Endothelial cell of umbilical vein (primary cell): ENCODE data around the gene KRT71. TPM values are rescaled to one million over a fixed set of nuclear protein-coding genes. Genes with fewer than 3 reads are reported as not detected.

ENCODE experiments used
- BruUV-seq: library from RNA; stranded (reverse); fragments of 400-500 nt; replicated peaks from 2 replicates; lab custom pipeline; 2021; lab: Mats Ljungman, UMichigan
- CTCF ChIA-PET: fragments of 300-600, 350-600 bp; sonication (Branson Sonifier 250); formaldehyde crosslinking; loops from one replicate; lab custom pipeline; 2021; ENCODE audit warnings: antibody characterized with exemption, inconsistent platforms; lab: Charles Lee
- POLR2A ChIA-PET: fragments of 300-600, 350-600 bp; sonication (Branson Sonifier 250); formaldehyde crosslinking; loops from one replicate; lab custom pipeline; 2021; ENCODE audit warnings: antibody characterized with exemption, inconsistent platforms; lab: Charles Lee
- DNase-seq: peaks from one replicate; pipeline ENCODE4 v3.0.0-alpha.2; 2011; ENCODE audit warnings: low read depth, low spot score
- FAIRE-seq: peaks from 2 replicates; lab custom pipeline; 2011; peaks lifted over from hg19 to GRCh38; lab: Jason Lieb, UNC
- H2AFZ ChIP-seq: 2 replicates; pipeline ENCODE4 v1.6.0; 2012; ENCODE audit warnings: low read depth, low read length, control low read depth, inconsistent platforms
- H3K27ac ChIP-seq: 2 replicates; pipeline ENCODE4 v1.5.1; 2011; ENCODE audit warnings: low read depth, mild to moderate bottlenecking, control low read depth, low read length, moderate library complexity; ENCODE audit not compliant: insufficient read depth
- H3K27me3 ChIP-seq, 2 experiments: 2 replicates each; pipeline versions ENCODE4 v1.6.0 to v1.6.1; 2011; ENCODE audit warnings: low read length in 2 of 2, mixed read lengths in 1 of 2; ENCODE audit not compliant: control insufficient read depth in 2 of 2, insufficient read depth in 2 of 2
- H3K36me3 ChIP-seq, 2 experiments: 2 replicates in 1 of 2; 3 replicates in 1 of 2; pipeline ENCODE4 v1.5.1; 2011; ENCODE audit warnings: low read length in 2 of 2, mild to moderate bottlenecking in 1 of 2, moderate library complexity in 1 of 2; ENCODE audit not compliant: control insufficient read depth in 2 of 2, insufficient read depth in 2 of 2; ENCODE audit errors: extremely low read depth in 1 of 2
- H3K4me1 ChIP-seq: 3 replicates; pipeline ENCODE4 v1.5.1; 2011; ENCODE audit warnings: mild to moderate bottlenecking, low read length; ENCODE audit not compliant: control insufficient read depth, insufficient read depth; ENCODE audit errors: extremely low read depth
- H3K4me2 ChIP-seq: 2 replicates; pipeline ENCODE4 v1.6.1; 2011; ENCODE audit warnings: low read length, control low read depth, mixed read lengths; ENCODE audit not compliant: insufficient read depth
- H3K4me3 ChIP-seq, 3 experiments: fragments of 200-600 bp in 1 of 3; sonication (generic), shearing (Covaris generic) in 1 of 3; replicated peaks in 1 of 3; 2 replicates each; pipeline ENCODE4 v1.5.1; 2011 to 2016; ENCODE audit warnings: control low read depth in 3 of 3, low read length in 3 of 3, mild to moderate bottlenecking in 2 of 3, inconsistent platforms in 1 of 3, low read depth in 1 of 3, moderate library complexity in 1 of 3; ENCODE audit not compliant: insufficient read depth in 1 of 3
- H3K79me2 ChIP-seq: 2 replicates; pipeline ENCODE4 v1.6.0; 2012; ENCODE audit warnings: low read length, inconsistent platforms; ENCODE audit not compliant: control insufficient read depth, insufficient read depth
- H3K9ac ChIP-seq: replicated peaks from 2 replicates; pipeline ENCODE3; 2011; ENCODE audit warnings: low read length, control low read depth; ENCODE audit not compliant: insufficient read depth; ENCODE audit errors: extremely low read depth
- H3K9me1 ChIP-seq: replicated peaks from 3 replicates; pipeline ENCODE4 v1.6.0; 2011; ENCODE audit warnings: mild to moderate bottlenecking, low read length; ENCODE audit not compliant: control insufficient read depth, insufficient read depth; ENCODE audit errors: extremely low read depth
- H3K9me3 ChIP-seq: replicated peaks from 2 replicates; pipeline ENCODE4 v1.5.1; 2012; ENCODE audit warnings: low read length, inconsistent platforms; ENCODE audit not compliant: control insufficient read depth, insufficient read depth
- H4K20me1 ChIP-seq: replicated peaks from 2 replicates; pipeline ENCODE3; 2011; ENCODE audit warnings: mild to moderate bottlenecking, low read length; ENCODE audit not compliant: control insufficient read depth, insufficient read depth; ENCODE audit errors: extremely low read depth
- EZH2 ChIP-seq: IDR thresholded peaks from 2 replicates; pipeline ENCODE4 v1.6.1; 2012; ENCODE audit warnings: borderline replicate concordance, low read depth, mild to moderate bottlenecking, moderate library complexity, low read length, inconsistent platforms; ENCODE audit not compliant: severe bottlenecking
- FOS ChIP-seq: IDR thresholded peaks from 2 replicates; pipeline ENCODE4 v1.6.1; 2011; ENCODE audit warnings: mild to moderate bottlenecking, low read length, moderate library complexity, borderline replicate concordance; ENCODE audit not compliant: insufficient read depth
- GATA2 ChIP-seq: IDR thresholded peaks from 2 replicates; pipeline ENCODE4 v1.7.0; 2011; ENCODE audit warnings: low read depth, mild to moderate bottlenecking, moderate library complexity, mixed read lengths, low read length; ENCODE audit not compliant: insufficient read length, insufficient read depth
- JUN ChIP-seq: IDR thresholded peaks from 2 replicates; pipeline ENCODE4 v1.6.1; 2011; ENCODE audit warnings: borderline replicate concordance, low read depth; ENCODE audit not compliant: insufficient read length, insufficient read depth
- MYC ChIP-seq: IDR thresholded peaks from one replicate; pipeline ENCODE4 v1.6.1; 2011; ENCODE audit warnings: mild to moderate bottlenecking, low read depth, low read length
- POLR2A ChIP-seq: IDR thresholded peaks from 2 replicates; pipeline ENCODE4 v1.6.1; 2012; ENCODE audit warnings: low read depth, mild to moderate bottlenecking, control low read depth, low read length
- POLR2AphosphoS5 ChIP-seq: IDR thresholded peaks from 2 replicates; pipeline ENCODE4 v1.6.1; 2012; ENCODE audit warnings: low read depth, mild to moderate bottlenecking, control low read depth, low read length, moderate library complexity; ENCODE audit not compliant: insufficient read depth
- dilution Hi-C: fragments of 300-500 bp; cut with MboI; formaldehyde crosslinking; loops from one replicate; pipeline ENCODE4 v1.15.0; 2019; ENCODE audit warnings: low sequenced_read_pairs; ENCODE audit not compliant: extremely low pct_ligation_motif_present
- intact Hi-C: fragments of 100-400 bp; cut with micrococcal nuclease; formaldehyde crosslinking; loops from one replicate; pipeline ENCODE4 v1.10.0; 2022
- polyA plus RNA-seq, 4 experiments: library from polyadenylated mRNA; depleted of rRNA in 3 of 4; stranded (reverse) in 3 of 4; unstranded in 1 of 4; fragments of >200 nt; gene quantifications; 2 replicates each; pipeline versions ENCODE4 v1.2.1 to v1.2.3, GENCODE V29; 2011 to 2012; ENCODE audit warnings: missing spikeins in 1 of 4
- total RNA-seq: library from RNA; stranded (reverse); gene quantifications from 2 replicates; pipeline ENCODE4 v1.2.3, GENCODE V29; 2021
- TF ChIP-seq, protein P1 (sequence below): IDR thresholded peaks from 2 replicates; pipeline ENCODE4 v1.6.1; 2011; ENCODE audit not compliant: insufficient read depth, insufficient read length
- TF ChIP-seq, protein P2 (sequence below), 2 donors: IDR thresholded peaks; 1 replicate in 1 of 2; 2 replicates in 1 of 2; pipeline ENCODE4 v1.5.1; 2011; ENCODE audit warnings: low read length in 2 of 2, mild to moderate bottlenecking in 2 of 2, moderate library complexity in 2 of 2, control low read depth in 1 of 2, inconsistent platforms in 1 of 2, low read depth in 1 of 2; ENCODE audit not compliant: insufficient read depth in 1 of 2; ENCODE audit errors: extremely low read depth in 1 of 2

Gene KRT71
- total and polyA plus RNA-seq, 2 donors (not counting 3 experiments of a cell fraction or from before 2014, with no cell fraction given) = not detected

DNA sequence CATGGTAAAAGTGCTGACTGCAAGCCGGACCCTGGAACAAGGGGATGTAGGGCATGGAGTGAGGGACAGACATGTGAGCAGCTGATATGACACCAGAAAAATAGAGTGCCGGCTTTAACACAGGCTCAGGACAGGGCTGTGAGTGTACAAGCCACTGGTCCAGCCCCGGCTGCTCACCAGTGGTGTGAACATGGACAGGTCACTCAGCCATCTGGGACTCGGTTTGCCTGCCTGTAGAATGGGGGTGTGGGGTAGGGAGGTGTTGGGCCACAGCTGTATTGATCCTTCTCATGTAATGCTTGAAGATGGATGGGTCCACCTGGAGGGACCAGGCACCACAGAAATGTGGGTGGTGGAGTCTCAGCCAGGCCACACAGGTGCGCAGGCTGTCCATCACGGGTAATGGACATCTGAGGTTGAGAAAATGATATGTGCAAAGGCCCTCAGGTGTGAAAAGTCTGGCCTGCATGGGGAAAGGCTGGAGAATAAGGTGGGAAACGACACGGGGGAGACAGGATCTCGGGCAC, 31.3 kb upstream of the KRT71 start:
- ChIA-PET POLR2A (no interaction called here), CTCF (interaction anchor here (0.8 to 12.3 kb wide), 8 partner anchors 10 to 429 kb away, joined by 3 to 135 read pairs (median 6); no protein-coding TSS in a partner anchor)
- BruUV-seq = no TSS peak
- Histone ChIP-seq H3K36me3 (no peaks in the 10 kb centered on the region), H2AFZ (no peak overlapping the region), H3K9ac (no peak overlapping the region), H3K27me3 (peaks cover 0 to 2% of the 10 kb centered on the region in 2 experiments), H3K4me2 (no peak overlapping the region), H3K79me2 (no peaks in the 10 kb centered on the region), H4K20me1 (no peaks in the 10 kb centered on the region), H3K27ac (no peak overlapping the region), H3K9me1 (no peaks in the 10 kb centered on the region), H3K4me3 (no peak overlapping the region), H3K4me1 (no peaks in the 10 kb centered on the region), H3K9me3 (no peaks in the 10 kb centered on the region)
- dilution Hi-C loops = no loop called here
- FAIRE-seq = no peak
- intact Hi-C loops = no loop called here
- no peak for DNase-seq
- TF ChIP-seq MYC (no peak), GATA2 (no peak), EZH2 (no peak), JUN (no peak), POLR2AphosphoS5 (no peak), FOS (no peak), POLR2A (no peak)
- TF ChIP-seq, protein P1, sequence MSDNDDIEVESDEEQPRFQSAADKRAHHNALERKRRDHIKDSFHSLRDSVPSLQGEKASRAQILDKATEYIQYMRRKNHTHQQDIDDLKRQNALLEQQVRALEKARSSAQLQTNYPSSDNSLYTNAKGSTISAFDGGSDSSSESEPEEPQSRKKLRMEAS = no peak
- TF ChIP-seq, protein P2, sequence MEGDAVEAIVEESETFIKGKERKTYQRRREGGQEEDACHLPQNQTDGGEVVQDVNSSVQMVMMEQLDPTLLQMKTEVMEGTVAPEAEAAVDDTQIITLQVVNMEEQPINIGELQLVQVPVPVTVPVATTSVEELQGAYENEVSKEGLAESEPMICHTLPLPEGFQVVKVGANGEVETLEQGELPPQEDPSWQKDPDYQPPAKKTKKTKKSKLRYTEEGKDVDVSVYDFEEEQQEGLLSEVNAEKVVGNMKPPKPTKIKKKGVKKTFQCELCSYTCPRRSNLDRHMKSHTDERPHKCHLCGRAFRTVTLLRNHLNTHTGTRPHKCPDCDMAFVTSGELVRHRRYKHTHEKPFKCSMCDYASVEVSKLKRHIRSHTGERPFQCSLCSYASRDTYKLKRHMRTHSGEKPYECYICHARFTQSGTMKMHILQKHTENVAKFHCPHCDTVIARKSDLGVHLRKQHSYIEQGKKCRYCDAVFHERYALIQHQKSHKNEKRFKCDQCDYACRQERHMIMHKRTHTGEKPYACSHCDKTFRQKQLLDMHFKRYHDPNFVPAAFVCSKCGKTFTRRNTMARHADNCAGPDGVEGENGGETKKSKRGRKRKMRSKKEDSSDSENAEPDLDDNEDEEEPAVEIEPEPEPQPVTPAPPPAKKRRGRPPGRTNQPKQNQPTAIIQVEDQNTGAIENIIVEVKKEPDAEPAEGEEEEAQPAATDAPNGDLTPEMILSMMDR (IDR thresholded peaks at IDR 0.05; ENCODE audit: extremely low read depth in 1 of 2, insufficient read depth in 1 of 2, low read depth in 1 of 2, low read length in 2 of 2) = no peak
